Dedifferentiated amniotic fluid mesenchymal stem cell (primary cell): ENCODE results near the gene ZNF385B.
A peak's percentile ranks its signal among the peaks of the same experiment; 100 is the strongest.

Experiments used
- DNase-seq: peaks from one replicate; pipeline ENCODE4 v3.0.0-alpha.2; 2016; ENCODE audit errors: extremely low spot score

Gene ZNF385B

GRCh38 chr2:179856205-179856604 is 5.2 kb downstream of the ZNF385B start:
- DNase-seq, result no peak

GRCh38 chr2:179855673-179856072 is 5.7 kb downstream of the ZNF385B start:
- no peak for DNase-seq

GRCh38 chr2:179854891-179855290 is 6.5 kb downstream of the ZNF385B start:
- DNase-seq, result no peak

- no peak for DNase-seq
Measured at GRCh38 chr2:179853108-179853507, 8.3 kb downstream of the ZNF385B start.

GRCh38 chr2:179850188-179850587 is 11.2 kb downstream of the ZNF385B start:
- peak; percentile 71 for DNase-seq

GRCh38 chr2:179849719-179850118 is 11.7 kb downstream of the ZNF385B start:
- no peak for DNase-seq

- DNase-seq, result no peak
Measured at GRCh38 chr2:179843541-179843940, 17.9 kb downstream of the ZNF385B start.

- no peak for DNase-seq
Measured at GRCh38 chr2:179842498-179843153, 18.8 kb downstream of the ZNF385B start.

GRCh38 chr2:179840840-179841239 is 20.6 kb downstream of the ZNF385B start:
- DNase-seq, result no peak

GRCh38 chr2:179837408-179837807 is 24.0 kb downstream of the ZNF385B start:
- DNase-seq, result peak; percentile 46

GRCh38 chr2:179830043-179830787 is 31.2 kb downstream of the ZNF385B start:
- DNase-seq, result no peak

GRCh38 chr2:179826297-179826696 is 35.1 kb downstream of the ZNF385B start:
- no peak for DNase-seq

GRCh38 chr2:179825494-179825893 is 35.9 kb downstream of the ZNF385B start:
- no peak for DNase-seq

- DNase-seq, result no peak
Measured at GRCh38 chr2:179824961-179825360, 36.5 kb downstream of the ZNF385B start.

GRCh38 chr2:179822540-179822939 is 38.9 kb downstream of the ZNF385B start:
- DNase-seq, result no peak

GRCh38 chr2:179818546-179818945 is 42.9 kb downstream of the ZNF385B start:
- DNase-seq, result no peak

GRCh38 chr2:179817181-179817841 is 44.1 kb downstream of the ZNF385B start:
- DNase-seq, result no peak

- DNase-seq, result no peak
Measured at GRCh38 chr2:179814050-179814449, 47.4 kb downstream of the ZNF385B start.

GRCh38 chr2:179812501-179812900 is 48.9 kb downstream of the ZNF385B start:
- no peak for DNase-seq

GRCh38 chr2:179811042-179811441 is 50.4 kb downstream of the ZNF385B start:
- no peak for DNase-seq

GRCh38 chr2:179809606-179810005 is 51.8 kb downstream of the ZNF385B start:
- DNase-seq, result no peak

- DNase-seq, result no peak
Measured at GRCh38 chr2:179805001-179805400, 56.4 kb downstream of the ZNF385B start.

GRCh38 chr2:179804206-179804605 is 57.2 kb downstream of the ZNF385B start:
- no peak for DNase-seq
